Natural killer cell (primary cell): ENCODE measurements around the gene TIGD7. TPM values are rescaled to one million over a fixed set of nuclear protein-coding genes. Genes with fewer than 3 reads are reported as not detected.
"Not testable (repeated sequence)": the region's sequence is repeated elsewhere in the genome, so short reads cannot be mapped to it uniquely, and the experiment has no call there.

Source experiments
- ATAC-seq, 3 donors: fragments of 150-1000 bp in 2 of 3; fragments of 200-7000 bp in 1 of 3; cut with Tn5 transposase; 1 replicate in 1 of 3; 2 replicates in 2 of 3; pipeline ENCODE4 v1.10.0; 2021; ENCODE audit warnings: mild to moderate bottlenecking in 2 of 3, moderate library complexity in 2 of 3
- DNase-seq, 2 donors: peaks; one replicate each; pipeline versions ENCODE4 v3.0.0 to v3.0.0-alpha.2; 2013 to 2021; ENCODE audit warnings: mixed read lengths in 1 of 2
- H3K27ac ChIP-seq: one replicate; pipeline ENCODE4 v1.5.1; 2013; ENCODE audit warnings: mild to moderate bottlenecking, low read length
- H3K27me3 ChIP-seq: one replicate; pipeline ENCODE4 v1.6.1; 2013; ENCODE audit warnings: low read length; ENCODE audit not compliant: control insufficient read depth, insufficient read depth
- H3K36me3 ChIP-seq: one replicate; pipeline ENCODE4 v1.6.1; 2013; ENCODE audit warnings: low read length; ENCODE audit not compliant: control insufficient read depth, insufficient read depth
- H3K4me1 ChIP-seq: one replicate; pipeline ENCODE4 v1.6.1; 2013; ENCODE audit warnings: low read length; ENCODE audit not compliant: control insufficient read depth, insufficient read depth
- H3K4me3 ChIP-seq: one replicate; pipeline ENCODE4 v1.5.1; 2013; ENCODE audit warnings: low read length
- H3K9me3 ChIP-seq: one replicate; pipeline ENCODE4 v1.6.1; 2013; ENCODE audit warnings: low read length; ENCODE audit not compliant: control insufficient read depth, insufficient read depth
- H3K27ac Mint-ChIP-seq, 2 donors: one replicate each; pipeline ENCODE4 v1.8.0; 2022; ENCODE audit warnings: mild to moderate bottlenecking in 2 of 2, mixed read lengths in 2 of 2, moderate library complexity in 1 of 2
- H3K27me3 Mint-ChIP-seq, 2 donors: one replicate each; pipeline ENCODE4 v1.8.0; 2022; ENCODE audit warnings: low read depth in 2 of 2, mixed read lengths in 2 of 2
- H3K36me3 Mint-ChIP-seq: one replicate; pipeline ENCODE4 v1.8.0; 2022; ENCODE audit warnings: mixed read lengths
- H3K4me1 Mint-ChIP-seq, 2 donors: one replicate each; pipeline ENCODE4 v1.8.0; 2022; ENCODE audit warnings: mixed read lengths in 2 of 2
- H3K4me3 Mint-ChIP-seq: one replicate; pipeline ENCODE4 v1.8.0; 2022; ENCODE audit warnings: mild to moderate bottlenecking, moderate library complexity, mixed read lengths
- H3K9me3 Mint-ChIP-seq, 2 donors: one replicate each; pipeline ENCODE4 v1.8.0; 2022; ENCODE audit warnings: mixed read lengths in 2 of 2
- WGBS: methylation state at CpG from one replicate; pipeline ENCODE4 v1.1.7; 2013; ENCODE audit warnings: missing lambda C conversion rate; ENCODE audit not compliant: insufficient coverage; 5-methylcytosine and 5-hydroxymethylcytosine counted together
- intact Hi-C: fragments of 100-400 bp; cut with micrococcal nuclease; formaldehyde crosslinking; loops from one replicate; pipeline ENCODE4 v1.14.2; 2022
- total RNA-seq, 4 donors: library from RNA; stranded (reverse); fragments of 120-200 nt in 1 of 4; gene quantifications; one replicate each; pipeline versions ENCODE4 v1.2.3 to v1.2.4, GENCODE V29; 2013 to 2022
- TF ChIP-seq, protein P1 (sequence below): fragments of 200-600 bp; IDR thresholded peaks from one replicate; pipeline ENCODE4 v1.8.0; 2022; ENCODE audit warnings: antibody characterized with exemption

Gene TIGD7
- total RNA-seq, 3 donors from 2014 or later (not counting 1 experiment from before 2014, with no cell fraction given): 3.7 to 9.1 (median 3.7) TPM

DNA sequence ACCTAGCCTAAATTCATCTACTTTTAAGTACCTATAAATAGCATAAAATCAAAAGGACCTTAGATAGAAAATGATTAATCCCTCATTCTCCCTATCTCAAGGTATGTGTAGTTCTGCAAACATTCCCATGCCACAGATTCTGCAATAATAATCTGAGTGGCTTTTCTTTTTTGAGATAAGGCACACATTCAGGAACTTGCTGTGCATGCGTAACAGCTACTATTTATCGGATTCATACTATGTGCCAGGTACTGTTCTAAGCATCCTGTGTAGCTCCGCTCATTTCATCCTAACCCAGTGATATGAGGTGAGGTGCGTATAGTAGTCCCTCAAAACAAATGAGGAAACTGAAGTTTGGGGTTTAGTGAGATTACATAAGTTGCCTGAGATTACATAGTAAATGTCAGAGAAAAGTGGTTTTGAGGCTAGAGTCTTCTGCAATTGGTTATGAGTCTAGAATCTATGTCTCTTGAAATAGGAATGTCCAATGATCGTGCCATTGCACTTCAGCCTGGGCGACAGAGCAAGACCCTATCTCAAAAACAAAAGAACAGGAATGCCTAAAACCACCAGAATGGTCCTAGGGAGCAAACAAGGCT lies 23.9 kb downstream of the TIGD7 start:
- WGBS: 93% methylated on average over 6 of the region's 6 CpGs

DNA sequence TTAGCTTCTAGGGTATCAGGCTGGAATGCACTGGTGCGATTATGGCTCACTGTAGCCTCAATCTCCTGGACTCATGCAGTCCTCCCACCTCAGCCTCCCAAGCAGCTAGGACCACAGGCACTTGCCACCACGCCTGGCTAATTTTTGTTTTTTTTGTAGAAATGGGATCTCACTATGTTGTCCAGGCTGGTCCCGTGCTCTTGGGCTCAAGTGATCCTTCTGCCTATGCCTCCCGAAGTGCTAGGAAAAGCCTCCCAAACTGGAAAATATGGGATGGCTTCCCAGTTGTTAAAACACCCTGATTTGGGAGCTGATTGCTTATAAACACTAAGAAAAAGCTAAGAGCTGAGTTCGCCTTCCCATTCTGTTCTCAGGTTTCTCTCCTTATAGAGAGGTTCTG lies 28.6 kb downstream of the TIGD7 start:
- no peak for ATAC-seq
- intact Hi-C loops: no loop called here

More for the DNA sequence above, 23.9 kb downstream of the TIGD7 start:
- Mint-ChIP-seq H3K9me3 (no peaks in the 10 kb centered on the region), H3K4me1 (peaks cover 25 to 29% of the 10 kb centered on the region in 2 donors), H3K4me3 (peak overlapping the region; percentile 35), H3K27ac (no peak overlapping the region), H3K36me3 (no peaks in the 10 kb centered on the region), H3K27me3 (no peaks in the 10 kb centered on the region)
- Histone ChIP-seq H3K4me1 (peaks cover 34% of the 10 kb centered on the region), H3K36me3 (peaks cover 9% of the 10 kb centered on the region), H3K4me3 (no peak overlapping the region), H3K9me3 (no peaks in the 10 kb centered on the region), H3K27ac (no peak overlapping the region), H3K27me3 (no peaks in the 10 kb centered on the region)
- TF ChIP-seq, protein P1, sequence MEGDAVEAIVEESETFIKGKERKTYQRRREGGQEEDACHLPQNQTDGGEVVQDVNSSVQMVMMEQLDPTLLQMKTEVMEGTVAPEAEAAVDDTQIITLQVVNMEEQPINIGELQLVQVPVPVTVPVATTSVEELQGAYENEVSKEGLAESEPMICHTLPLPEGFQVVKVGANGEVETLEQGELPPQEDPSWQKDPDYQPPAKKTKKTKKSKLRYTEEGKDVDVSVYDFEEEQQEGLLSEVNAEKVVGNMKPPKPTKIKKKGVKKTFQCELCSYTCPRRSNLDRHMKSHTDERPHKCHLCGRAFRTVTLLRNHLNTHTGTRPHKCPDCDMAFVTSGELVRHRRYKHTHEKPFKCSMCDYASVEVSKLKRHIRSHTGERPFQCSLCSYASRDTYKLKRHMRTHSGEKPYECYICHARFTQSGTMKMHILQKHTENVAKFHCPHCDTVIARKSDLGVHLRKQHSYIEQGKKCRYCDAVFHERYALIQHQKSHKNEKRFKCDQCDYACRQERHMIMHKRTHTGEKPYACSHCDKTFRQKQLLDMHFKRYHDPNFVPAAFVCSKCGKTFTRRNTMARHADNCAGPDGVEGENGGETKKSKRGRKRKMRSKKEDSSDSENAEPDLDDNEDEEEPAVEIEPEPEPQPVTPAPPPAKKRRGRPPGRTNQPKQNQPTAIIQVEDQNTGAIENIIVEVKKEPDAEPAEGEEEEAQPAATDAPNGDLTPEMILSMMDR: no peak
- DNase-seq (no peak), ATAC-seq (no peak)
- intact Hi-C loops: no loop called here

DNA sequence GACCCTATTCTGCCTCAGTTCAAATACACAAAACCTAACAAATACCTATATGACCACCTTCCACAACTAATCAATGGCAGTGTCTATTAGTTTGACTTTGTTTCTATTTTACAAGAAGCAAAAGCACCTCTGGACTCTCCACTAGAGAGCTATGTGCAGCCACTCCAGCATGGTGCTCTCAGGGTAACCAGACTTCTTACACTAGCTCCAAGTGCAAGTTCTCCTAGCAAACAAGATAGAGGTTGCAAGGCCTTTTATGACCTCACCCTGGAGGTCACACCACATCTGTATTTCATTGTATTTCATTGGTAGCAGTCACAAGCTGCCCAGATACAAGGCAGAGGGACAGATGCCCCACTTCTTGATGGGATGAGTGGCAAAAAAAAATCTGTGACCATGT lies 30.3 kb downstream of the TIGD7 start:
- TF ChIP-seq, protein P1: no peak
- H3K4me3 Mint-ChIP-seq: no peak overlapping the region
- H3K36me3 ChIP-seq: no peaks in the 10 kb centered on the region
- H3K9me3 Mint-ChIP-seq: no peaks in the 10 kb centered on the region
- no peaks in the 10 kb centered on the region for H3K9me3 ChIP-seq
- H3K27me3 Mint-ChIP-seq: no peaks in the 10 kb centered on the region
- H3K27ac ChIP-seq: no peak overlapping the region
- intact Hi-C loops: no loop called here
- no peak overlapping the region for H3K4me3 ChIP-seq
- DNase-seq (no peak), ATAC-seq (no peak)
- no peak overlapping the region for H3K27ac Mint-ChIP-seq
- no peaks in the 10 kb centered on the region for H3K36me3 Mint-ChIP-seq
- H3K27me3 ChIP-seq: no peaks in the 10 kb centered on the region
- no peaks in the 10 kb centered on the region for H3K4me1 ChIP-seq
- H3K4me1 Mint-ChIP-seq: peaks cover 0 to 6% of the 10 kb centered on the region in 2 donors

More for the DNA sequence above, 28.6 kb downstream of the TIGD7 start:
- no peaks in the 10 kb centered on the region for H3K9me3 Mint-ChIP-seq
- TF ChIP-seq, protein P1: no peak
- H3K4me3 ChIP-seq: no peak overlapping the region
- H3K36me3 ChIP-seq: no peaks in the 10 kb centered on the region
- DNase-seq: no peak
- WGBS: 90% methylated on average over 4 of the region's 5 CpGs
- H3K27ac Mint-ChIP-seq: no peak overlapping the region
- H3K27me3 ChIP-seq: no peaks in the 10 kb centered on the region
- no peaks in the 10 kb centered on the region for H3K27me3 Mint-ChIP-seq
- peaks cover 0 to 6% of the 10 kb centered on the region in 2 donors for H3K4me1 Mint-ChIP-seq
- H3K36me3 Mint-ChIP-seq: no peaks in the 10 kb centered on the region
- H3K4me1 ChIP-seq: no peaks in the 10 kb centered on the region
- no peaks in the 10 kb centered on the region for H3K9me3 ChIP-seq
- no peak overlapping the region for H3K4me3 Mint-ChIP-seq
- H3K27ac ChIP-seq: no peak overlapping the region

DNA sequence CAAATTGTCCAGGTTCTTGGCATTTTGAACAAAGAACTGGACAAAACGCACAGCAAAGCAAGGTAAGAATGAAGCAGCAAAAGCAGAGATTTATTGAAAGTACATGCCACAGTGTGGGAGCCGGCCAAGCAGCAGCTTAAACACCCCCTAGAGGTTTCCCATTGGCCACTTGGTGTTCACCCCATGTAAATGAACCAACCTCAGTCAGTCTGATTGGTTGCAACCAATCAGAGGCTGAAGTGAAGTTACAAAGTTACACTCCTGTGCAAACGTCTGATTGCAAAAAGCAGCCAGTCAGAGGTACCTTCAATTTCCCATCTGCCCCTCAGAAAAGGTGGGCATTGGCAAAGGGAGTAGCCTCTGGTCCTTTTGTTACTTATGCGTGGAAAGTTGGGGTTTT lies 30.7 kb downstream of the TIGD7 start:
- Mint-ChIP-seq H3K27ac (no peak overlapping the region), H3K36me3 (no peaks in the 10 kb centered on the region), H3K27me3 (no peaks in the 10 kb centered on the region), H3K4me1 (peaks cover 0 to 6% of the 10 kb centered on the region in 2 donors), H3K4me3 (no peak overlapping the region), H3K9me3 (no peaks in the 10 kb centered on the region)
- Histone ChIP-seq H3K27ac (no peak overlapping the region), H3K4me1 (no peaks in the 10 kb centered on the region), H3K4me3 (no peak overlapping the region), H3K9me3 (no peaks in the 10 kb centered on the region), H3K27me3 (no peaks in the 10 kb centered on the region), H3K36me3 (no peaks in the 10 kb centered on the region)
- DNase-seq (no peak), ATAC-seq (no peak)
- 80% methylated on average over 4 of the region's 4 CpGs for WGBS
- intact Hi-C loops: no loop called here
- TF ChIP-seq, protein P1: no peak

DNA sequence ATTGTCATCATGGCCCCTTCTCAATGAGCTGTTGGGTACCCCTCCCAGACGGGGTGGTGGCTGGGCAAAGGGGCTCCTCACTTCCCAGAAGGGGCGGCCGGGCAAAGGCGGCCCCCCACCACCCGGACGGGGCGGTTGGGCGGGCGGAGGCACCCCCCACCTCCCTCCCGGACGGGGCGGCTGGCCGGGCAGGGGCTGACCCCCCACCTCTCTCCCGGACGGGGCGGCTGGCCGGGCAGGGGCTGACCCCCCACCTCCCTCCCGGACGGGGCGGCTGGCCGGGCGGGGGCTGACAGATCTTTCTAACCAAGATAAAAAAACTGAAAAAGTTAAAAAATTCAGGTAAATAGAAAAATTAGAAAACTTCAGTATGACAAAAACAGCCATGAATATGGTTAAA lies 33.9 kb downstream of the TIGD7 start:
- H3K36me3 ChIP-seq, ATAC-seq, H3K36me3 Mint-ChIP-seq, H3K9me3 Mint-ChIP-seq, H3K4me1 Mint-ChIP-seq, H3K9me3 ChIP-seq, H3K27ac ChIP-seq, DNase-seq, H3K27me3 Mint-ChIP-seq, H3K27ac Mint-ChIP-seq, H3K4me3 Mint-ChIP-seq, H3K4me1 ChIP-seq, intact Hi-C loops, H3K27me3 ChIP-seq, H3K4me3 ChIP-seq: not testable (repeated sequence)
- WGBS: 97% methylated on average over 5 of the region's 22 CpGs
